Measurements from ENCODE around the gene PLSCR3. TPM values are rescaled to one million over a fixed set of nuclear protein-coding genes. Genes with fewer than 3 reads are reported as not detected.

The PLSCR3 gene
- total RNA-seq, 5 donors from 2014 or later (not counting 1 experiment from before 2014, with no cell fraction given) = 101 to 145 (median 140) TPM

DNA sequence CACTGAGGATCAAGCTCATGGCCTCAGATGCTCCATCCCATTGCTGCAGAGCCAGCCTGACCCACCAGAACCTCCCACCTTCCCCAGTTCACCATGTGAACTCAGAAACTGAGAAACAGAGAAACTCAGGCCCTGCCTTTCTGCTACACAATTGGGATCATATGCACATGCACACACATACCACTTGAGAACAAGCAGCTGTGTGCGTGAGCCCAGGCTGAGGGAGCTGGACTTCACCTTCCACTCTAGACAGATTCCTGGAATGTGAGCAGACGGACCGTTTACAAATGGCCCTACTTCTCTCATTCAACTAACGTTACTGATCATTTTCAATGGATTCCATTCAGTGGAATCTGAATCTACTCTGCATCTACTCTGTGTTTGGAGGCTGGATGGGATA, 29.4 kb upstream of the PLSCR3 start:
- DNase-seq (no peak), ATAC-seq (replicated peaks in 1 of 4) (no peak)
- no peaks in the 10 kb centered on the region for H3K4me1 ChIP-seq (ENCODE audit: control insufficient read depth in 1 of 2, extremely low read depth in 1 of 2, insufficient read depth in 2 of 2, low read length in 2 of 2)
- H3K27me3 ChIP-seq (replicated peaks in 1 of 2; ENCODE audit: control insufficient read depth in 2 of 2, extremely low read depth in 1 of 2, insufficient read depth in 2 of 2, low read length in 1 of 2) = peaks cover 0 to 17% of the 10 kb centered on the region in 2 experiments
- H3K4me3 ChIP-seq (ENCODE audit: control insufficient read depth in 1 of 2, extremely low read depth in 1 of 2, low read length in 1 of 2) = no peak overlapping the region
- ChIA-PET POLR2A (no interaction called here), CTCF (no interaction called here)
- Mint-ChIP-seq H3K9me3 (no peaks in the 10 kb centered on the region), H3K27ac (peak overlapping the region in 1 of 2 donors; percentile 15), H3K36me3 (no peaks in the 10 kb centered on the region), H3K27me3 (peaks cover 0 to 4% of the 10 kb centered on the region in 2 donors), H3K4me3 (no peak overlapping the region), H3K4me1 (no peaks in the 10 kb centered on the region)
- WGBS (ENCODE audit: insufficient coverage) = 88% methylated on average over 1 of the region's 4 CpGs
- H3K36me3 ChIP-seq (ENCODE audit: control insufficient read depth in 2 of 2, extremely low read depth in 1 of 2, insufficient read depth in 1 of 2, low read length in 1 of 2) = no peaks in the 10 kb centered on the region
- no peaks in the 10 kb centered on the region for H3K9me3 ChIP-seq
- H3K27ac ChIP-seq (ENCODE audit: low read length) = no peak overlapping the region

DNA sequence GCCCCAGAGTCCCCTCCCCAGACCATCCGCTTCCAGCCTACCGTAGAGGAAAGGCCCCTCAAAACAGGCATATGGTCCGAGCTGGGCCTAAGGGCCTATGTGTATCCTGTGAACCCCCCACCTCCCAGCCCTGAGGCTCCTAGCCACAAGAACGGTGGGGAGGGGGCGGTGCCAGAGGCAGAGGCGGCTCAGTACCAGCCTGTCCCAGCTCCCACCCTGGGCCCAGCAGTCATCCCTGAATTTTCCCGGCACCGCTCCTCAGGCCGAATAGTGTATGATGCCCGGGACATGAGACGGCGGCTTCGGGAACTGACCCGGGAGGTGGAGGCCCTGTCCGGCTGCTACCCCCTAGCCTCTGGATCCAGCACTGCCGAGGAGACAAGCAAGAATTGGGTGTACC, 26.9 kb upstream of the PLSCR3 start:
- no peaks in the 10 kb centered on the region for H3K36me3 ChIP-seq (ENCODE audit: control insufficient read depth in 2 of 2, extremely low read depth in 1 of 2, insufficient read depth in 1 of 2, low read length in 1 of 2)
- ChIA-PET POLR2A (no interaction called here), CTCF (no interaction called here)
- Mint-ChIP-seq H3K27me3 (peaks cover 0 to 4% of the 10 kb centered on the region in 2 donors), H3K27ac (no peak overlapping the region), H3K4me3 (no peak overlapping the region), H3K9me3 (no peaks in the 10 kb centered on the region), H3K36me3 (no peaks in the 10 kb centered on the region), H3K4me1 (no peaks in the 10 kb centered on the region)
- no peaks in the 10 kb centered on the region for H3K9me3 ChIP-seq
- peaks cover 0 to 21% of the 10 kb centered on the region in 2 experiments for H3K27me3 ChIP-seq (replicated peaks in 1 of 2; ENCODE audit: control insufficient read depth in 2 of 2, extremely low read depth in 1 of 2, insufficient read depth in 2 of 2, low read length in 1 of 2)
- ATAC-seq (replicated peaks in 1 of 4) = no peak
- H3K4me3 ChIP-seq (ENCODE audit: control insufficient read depth in 1 of 2, extremely low read depth in 1 of 2, low read length in 1 of 2) = no peak overlapping the region
- no peak overlapping the region for H3K27ac ChIP-seq (ENCODE audit: low read length)
- H3K4me1 ChIP-seq (ENCODE audit: control insufficient read depth in 1 of 2, extremely low read depth in 1 of 2, insufficient read depth in 2 of 2, low read length in 2 of 2) = no peaks in the 10 kb centered on the region
- DNase-seq = no peak
- 93% methylated on average over 8 of the region's 16 CpGs for WGBS (ENCODE audit: insufficient coverage)

DNA sequence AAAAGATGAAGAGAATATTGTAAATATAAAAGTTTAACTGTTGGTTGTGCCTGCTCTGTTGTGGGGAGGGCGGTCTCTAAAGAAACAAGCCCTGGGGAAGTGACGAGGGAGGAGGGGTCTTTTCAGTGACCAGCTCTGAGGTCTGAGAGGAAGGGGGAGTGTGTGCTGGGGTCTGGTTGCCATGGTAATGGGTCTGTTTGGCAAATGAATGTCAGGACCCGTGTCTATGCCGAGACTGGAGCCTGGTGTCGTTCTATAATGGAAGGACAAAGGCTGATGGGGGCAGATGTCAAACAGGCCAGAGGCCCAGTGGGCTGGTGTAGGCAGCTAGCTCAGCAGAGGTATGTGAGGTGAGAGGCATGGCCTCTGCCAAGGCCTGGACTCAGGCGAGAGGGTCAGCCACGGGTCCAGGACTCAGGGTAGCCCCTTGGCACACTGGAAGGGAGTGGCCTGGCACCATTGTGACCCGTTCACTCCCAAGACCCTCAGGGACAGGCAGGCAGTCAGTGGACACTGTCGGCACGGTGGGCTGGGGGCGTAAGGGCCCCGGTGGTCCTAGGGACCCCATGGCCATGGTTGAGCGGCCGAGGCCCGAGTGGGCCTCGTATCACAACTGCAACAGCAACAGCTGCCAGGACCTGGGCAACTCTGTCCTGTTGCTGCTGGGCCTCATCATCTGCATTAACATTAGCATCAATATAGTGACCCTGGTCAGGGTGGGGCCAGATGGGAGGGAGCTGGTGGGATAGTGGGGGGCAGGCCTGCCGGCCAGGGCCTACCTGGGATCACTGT, 25.7 kb upstream of the PLSCR3 start, which contains the start of gene SPEM1:
Gene SPEM1 (plus strand): TSS at position 506 of the 792 bp plus-strand sequence. CDS start 61 bp downstream, at position 567.
- H3K36me3 ChIP-seq (ENCODE audit: control insufficient read depth in 2 of 2, extremely low read depth in 1 of 2, insufficient read depth in 1 of 2, low read length in 1 of 2) = no peaks in the 10 kb centered on the region
- H3K27ac Mint-ChIP-seq = no peak within 1 kb of the TSS
- WGBS (ENCODE audit: insufficient coverage) = 86% methylated on average over 16 of the region's 17 CpGs
- DNase-seq (no peak), ATAC-seq (replicated peaks in 1 of 4) (no peak)
- no peaks in the 10 kb centered on the region for H3K4me1 Mint-ChIP-seq
- no peak within 1 kb of the TSS for H3K4me3 ChIP-seq (ENCODE audit: control insufficient read depth in 1 of 2, extremely low read depth in 1 of 2, low read length in 1 of 2)
- no peaks in the 10 kb centered on the region for H3K4me1 ChIP-seq (ENCODE audit: control insufficient read depth in 1 of 2, extremely low read depth in 1 of 2, insufficient read depth in 2 of 2, low read length in 2 of 2)
- peaks cover 0 to 4% of the 10 kb centered on the region in 2 donors for H3K27me3 Mint-ChIP-seq
- ChIA-PET CTCF (no interaction called here), POLR2A (interaction anchor here in 1 of 2 donors (0.6 kb wide), 1 partner anchor 839 kb away, joined by 6 read pairs; no protein-coding TSS in a partner anchor)
- no peak within 1 kb of the TSS for H3K27ac ChIP-seq (ENCODE audit: low read length)
- no peak within 1 kb of the TSS for H3K4me3 Mint-ChIP-seq
- no peaks in the 10 kb centered on the region for H3K36me3 Mint-ChIP-seq
- H3K27me3 ChIP-seq (replicated peaks in 1 of 2; ENCODE audit: control insufficient read depth in 2 of 2, extremely low read depth in 1 of 2, insufficient read depth in 2 of 2, low read length in 1 of 2) = peaks cover 0 to 21% of the 10 kb centered on the region in 2 experiments
- H3K9me3 ChIP-seq = no peaks in the 10 kb centered on the region
- H3K9me3 Mint-ChIP-seq = no peaks in the 10 kb centered on the region

GRCh38 chr17:7418472-7419152, 24.3 kb upstream of the PLSCR3 start:
- DNase-seq (no peak), ATAC-seq (replicated peaks in 1 of 4) (no peak)
- no peaks in the 10 kb centered on the region for H3K9me3 Mint-ChIP-seq
- H3K27ac Mint-ChIP-seq = no peak overlapping the region
- peaks cover 0 to 4% of the 10 kb centered on the region in 2 donors for H3K27me3 Mint-ChIP-seq
- POLR2A ChIA-PET = no interaction called here
- H3K36me3 Mint-ChIP-seq = no peaks in the 10 kb centered on the region
- CTCF ChIA-PET = interaction anchor here in 1 of 2 donors (0.5 kb wide), 1 partner anchor 116 kb away, joined by 3 read pairs; no protein-coding TSS in a partner anchor
- no peaks in the 10 kb centered on the region for H3K4me1 Mint-ChIP-seq
- Histone ChIP-seq H3K4me3 (ENCODE audit: control insufficient read depth in 1 of 2, extremely low read depth in 1 of 2, low read length in 1 of 2) (no peak overlapping the region), H3K9me3 (no peaks in the 10 kb centered on the region), H3K27me3 (replicated peaks in 1 of 2; ENCODE audit: control insufficient read depth in 2 of 2, extremely low read depth in 1 of 2, insufficient read depth in 2 of 2, low read length in 1 of 2) (peaks cover 0 to 21% of the 10 kb centered on the region in 2 experiments), H3K27ac (ENCODE audit: low read length) (no peak overlapping the region), H3K36me3 (ENCODE audit: control insufficient read depth in 2 of 2, extremely low read depth in 1 of 2, insufficient read depth in 1 of 2, low read length in 1 of 2) (no peaks in the 10 kb centered on the region), H3K4me1 (ENCODE audit: control insufficient read depth in 1 of 2, extremely low read depth in 1 of 2, insufficient read depth in 2 of 2, low read length in 2 of 2) (no peaks in the 10 kb centered on the region)
- WGBS (ENCODE audit: insufficient coverage) = 83% methylated on average over 9 of the region's 18 CpGs
- H3K4me3 Mint-ChIP-seq = no peak overlapping the region

DNA sequence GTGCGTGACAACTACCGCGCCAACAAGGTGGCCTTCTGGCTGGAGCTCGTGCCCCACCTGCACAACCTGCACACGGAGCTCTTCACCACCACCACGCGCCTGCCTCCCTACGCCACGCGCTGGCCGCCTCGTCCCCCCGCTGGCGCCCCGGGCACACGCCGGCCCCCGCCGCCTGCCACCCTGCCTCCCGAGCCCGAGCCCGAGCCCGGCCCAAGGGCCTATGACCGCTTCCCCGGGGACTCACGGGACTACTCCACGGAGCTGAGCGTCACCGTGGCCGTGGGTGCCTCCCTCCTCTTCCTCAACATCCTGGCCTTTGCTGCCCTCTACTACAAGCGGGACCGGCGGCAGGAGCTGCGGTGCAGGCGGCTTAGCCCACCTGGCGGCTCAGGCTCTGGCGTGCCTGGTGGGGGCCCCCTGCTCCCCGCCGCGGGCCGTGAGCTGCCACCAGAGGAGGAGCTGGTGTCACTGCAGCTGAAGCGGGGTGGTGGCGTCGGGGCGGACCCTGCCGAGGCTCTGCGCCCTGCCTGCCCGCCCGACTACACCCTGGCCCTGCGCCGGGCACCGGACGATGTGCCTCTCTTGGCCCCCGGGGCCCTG, 22.8 kb upstream of the PLSCR3 start:
- no peaks in the 10 kb centered on the region for H3K36me3 ChIP-seq (ENCODE audit: control insufficient read depth in 2 of 2, extremely low read depth in 1 of 2, insufficient read depth in 1 of 2, low read length in 1 of 2)
- Mint-ChIP-seq H3K4me1 (no peaks in the 10 kb centered on the region), H3K27me3 (peaks cover 0 to 4% of the 10 kb centered on the region in 2 donors), H3K4me3 (no peak overlapping the region), H3K36me3 (no peaks in the 10 kb centered on the region), H3K27ac (no peak overlapping the region), H3K9me3 (no peaks in the 10 kb centered on the region)
- H3K4me1 ChIP-seq (ENCODE audit: control insufficient read depth in 1 of 2, extremely low read depth in 1 of 2, insufficient read depth in 2 of 2, low read length in 2 of 2) = no peaks in the 10 kb centered on the region
- ATAC-seq (replicated peaks in 1 of 4) = no peak
- no peak overlapping the region for H3K4me3 ChIP-seq (ENCODE audit: control insufficient read depth in 1 of 2, extremely low read depth in 1 of 2, low read length in 1 of 2)
- no peaks in the 10 kb centered on the region for H3K9me3 ChIP-seq
- H3K27ac ChIP-seq (ENCODE audit: low read length) = no peak overlapping the region
- POLR2A ChIA-PET = no interaction called here
- no peak for DNase-seq
- H3K27me3 ChIP-seq (replicated peaks in 1 of 2; ENCODE audit: control insufficient read depth in 2 of 2, extremely low read depth in 1 of 2, insufficient read depth in 2 of 2, low read length in 1 of 2) = peaks cover 0 to 21% of the 10 kb centered on the region in 2 experiments
- CTCF ChIA-PET = no interaction called here
- 95% methylated on average over 43 of the region's 54 CpGs for WGBS (ENCODE audit: insufficient coverage)

- Mint-ChIP-seq H3K4me3 (no peak overlapping the region), H3K4me1 (no peaks in the 10 kb centered on the region), H3K36me3 (no peaks in the 10 kb centered on the region), H3K9me3 (no peaks in the 10 kb centered on the region), H3K27ac (no peak overlapping the region), H3K27me3 (peaks cover 0 to 4% of the 10 kb centered on the region in 2 donors)
- POLR2A ChIA-PET = no interaction called here
- H3K27me3 ChIP-seq (replicated peaks in 1 of 2; ENCODE audit: control insufficient read depth in 2 of 2, extremely low read depth in 1 of 2, insufficient read depth in 2 of 2, low read length in 1 of 2) = peaks cover 0 to 21% of the 10 kb centered on the region in 2 experiments
- DNase-seq (peak in 1 of 35 experiments; percentile 30), ATAC-seq (replicated peaks in 1 of 4) (peak in 1 of 4 experiments; percentile 36)
- H3K4me1 ChIP-seq (ENCODE audit: control insufficient read depth in 1 of 2, extremely low read depth in 1 of 2, insufficient read depth in 2 of 2, low read length in 2 of 2) = no peaks in the 10 kb centered on the region
- no peak overlapping the region for H3K27ac ChIP-seq (ENCODE audit: low read length)
- no peaks in the 10 kb centered on the region for H3K36me3 ChIP-seq (ENCODE audit: control insufficient read depth in 2 of 2, extremely low read depth in 1 of 2, insufficient read depth in 1 of 2, low read length in 1 of 2)
- no peak overlapping the region for H3K4me3 ChIP-seq (ENCODE audit: control insufficient read depth in 1 of 2, extremely low read depth in 1 of 2, low read length in 1 of 2)
- 77% methylated on average over 4 of the region's 6 CpGs for WGBS (ENCODE audit: insufficient coverage)
- no peaks in the 10 kb centered on the region for H3K9me3 ChIP-seq
- CTCF ChIA-PET = no interaction called here
Measured at GRCh38 chr17:7416323-7416722, 22.0 kb upstream of the PLSCR3 start.

Data from T-cell (primary cell).